ENCODE results near the gene VPS18. TPM values are rescaled to one million over a fixed set of nuclear protein-coding genes. Genes with fewer than 3 reads are reported as not detected.

VPS18 gene
- total RNA-seq, 2 donors from 2014 or later: 26.6 to 29.0 TPM

DNA sequence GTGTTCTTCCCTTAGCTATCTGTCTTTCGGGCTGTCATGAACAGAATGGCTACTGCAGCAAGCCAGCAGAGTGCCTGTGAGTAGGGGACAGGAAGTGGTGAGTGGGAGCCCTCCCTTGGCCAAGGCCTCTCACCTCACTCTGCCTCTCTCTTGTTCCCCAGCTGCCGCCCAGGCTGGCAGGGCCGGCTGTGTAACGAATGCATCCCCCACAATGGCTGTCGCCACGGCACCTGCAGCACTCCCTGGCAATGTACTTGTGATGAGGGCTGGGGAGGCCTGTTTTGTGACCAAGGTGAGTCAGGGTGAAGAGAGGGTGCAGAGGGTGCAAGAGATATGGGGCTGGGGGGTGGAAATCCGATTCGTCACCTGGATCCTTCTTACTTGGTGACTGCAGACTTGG is 37.9 kb downstream of the VPS18 start:
- no peak for DNase-seq
- WGBS, 2 experiments (ENCODE audit: insufficient coverage in 1 of 2, insufficient read length in 1 of 2): 72 to 81% methylated on average over 5 to 8 of the region's 8 CpGs
- no peak overlapping the region for H3K9ac ChIP-seq (ENCODE audit: extremely low read depth, low read length, poor library complexity, severe bottlenecking)
- H3K27me3 ChIP-seq (ENCODE audit: control insufficient read depth, insufficient read depth, low read length, poor library complexity, severe bottlenecking): peaks cover 92% of the 10 kb centered on the region
- no peak overlapping the region for H3K4me3 ChIP-seq (ENCODE audit: low read length)
- Mint-ChIP-seq H3K36me3 (ENCODE audit: low read depth) (no peaks in the 10 kb centered on the region), H3K27me3 (ENCODE audit: insufficient read depth) (peaks cover 93% of the 10 kb centered on the region), H3K4me3 (no peak overlapping the region), H3K4me1 (peaks cover 38% of the 10 kb centered on the region), H3K9me3 (no peaks in the 10 kb centered on the region), H3K27ac (no peak overlapping the region)
- no peak overlapping the region for H3K27ac ChIP-seq (ENCODE audit: low read depth, low read length)
- no peaks in the 10 kb centered on the region for H3K9me3 ChIP-seq (ENCODE audit: control insufficient read depth, low read length)
- peaks cover 5% of the 10 kb centered on the region for H3K4me1 ChIP-seq (ENCODE audit: control insufficient read depth, insufficient read depth, low read length)
- TF ChIP-seq, protein P1, sequence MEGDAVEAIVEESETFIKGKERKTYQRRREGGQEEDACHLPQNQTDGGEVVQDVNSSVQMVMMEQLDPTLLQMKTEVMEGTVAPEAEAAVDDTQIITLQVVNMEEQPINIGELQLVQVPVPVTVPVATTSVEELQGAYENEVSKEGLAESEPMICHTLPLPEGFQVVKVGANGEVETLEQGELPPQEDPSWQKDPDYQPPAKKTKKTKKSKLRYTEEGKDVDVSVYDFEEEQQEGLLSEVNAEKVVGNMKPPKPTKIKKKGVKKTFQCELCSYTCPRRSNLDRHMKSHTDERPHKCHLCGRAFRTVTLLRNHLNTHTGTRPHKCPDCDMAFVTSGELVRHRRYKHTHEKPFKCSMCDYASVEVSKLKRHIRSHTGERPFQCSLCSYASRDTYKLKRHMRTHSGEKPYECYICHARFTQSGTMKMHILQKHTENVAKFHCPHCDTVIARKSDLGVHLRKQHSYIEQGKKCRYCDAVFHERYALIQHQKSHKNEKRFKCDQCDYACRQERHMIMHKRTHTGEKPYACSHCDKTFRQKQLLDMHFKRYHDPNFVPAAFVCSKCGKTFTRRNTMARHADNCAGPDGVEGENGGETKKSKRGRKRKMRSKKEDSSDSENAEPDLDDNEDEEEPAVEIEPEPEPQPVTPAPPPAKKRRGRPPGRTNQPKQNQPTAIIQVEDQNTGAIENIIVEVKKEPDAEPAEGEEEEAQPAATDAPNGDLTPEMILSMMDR (conservative IDR thresholded peaks at IDR 0.05): no peak
- no peaks in the 10 kb centered on the region for H3K36me3 ChIP-seq (ENCODE audit: control insufficient read depth, insufficient read depth, low read length)

DNA sequence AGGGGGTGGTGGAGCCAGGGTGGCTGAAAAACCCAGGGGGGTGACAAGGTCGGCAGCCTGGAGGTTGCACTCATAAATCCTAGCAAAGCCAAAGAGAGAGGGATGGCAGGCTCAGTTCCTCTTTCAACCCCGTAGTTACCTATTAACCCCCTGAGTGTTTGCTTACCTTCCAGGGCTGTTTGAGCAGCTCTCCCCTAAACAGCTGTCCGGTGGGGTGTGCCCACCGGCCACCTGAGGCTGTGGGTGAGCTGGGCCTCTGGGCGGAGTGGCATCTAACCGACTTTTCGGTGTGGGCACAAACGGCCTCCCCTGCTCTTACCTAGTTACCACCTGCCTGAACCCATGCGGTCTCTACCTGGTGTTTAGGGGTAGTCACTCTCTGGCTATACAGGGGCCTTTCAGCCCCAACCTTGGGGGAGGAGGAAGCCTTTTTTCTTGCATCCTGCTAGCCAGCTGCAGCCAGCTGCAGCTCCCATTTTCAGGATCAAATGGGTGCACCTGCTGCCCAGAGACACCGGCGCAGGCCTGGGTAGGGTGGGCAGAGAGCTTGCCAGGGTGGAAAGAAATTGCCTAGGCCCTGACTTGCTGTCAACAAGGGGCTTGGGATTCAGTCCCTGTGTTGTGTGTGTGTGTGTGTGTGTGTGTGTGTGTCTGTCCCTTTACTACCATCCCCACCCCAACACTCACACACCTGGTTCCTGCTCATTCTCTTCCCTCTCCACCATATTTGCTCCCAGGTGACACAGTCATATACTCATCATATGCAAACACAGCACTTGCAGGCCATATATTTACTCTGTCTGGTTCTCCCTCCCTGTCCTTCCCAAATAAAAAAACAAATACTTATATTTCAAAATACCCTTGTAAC is 38.6 kb downstream of the VPS18 start:
- Histone ChIP-seq H3K27ac (ENCODE audit: low read depth, low read length) (no peak overlapping the region), H3K4me3 (ENCODE audit: low read length) (no peak overlapping the region), H3K9ac (ENCODE audit: extremely low read depth, low read length, poor library complexity, severe bottlenecking) (no peak overlapping the region), H3K36me3 (ENCODE audit: control insufficient read depth, insufficient read depth, low read length) (no peaks in the 10 kb centered on the region), H3K4me1 (ENCODE audit: control insufficient read depth, insufficient read depth, low read length) (peaks cover 5% of the 10 kb centered on the region), H3K9me3 (ENCODE audit: control insufficient read depth, low read length) (no peaks in the 10 kb centered on the region), H3K27me3 (ENCODE audit: control insufficient read depth, insufficient read depth, low read length, poor library complexity, severe bottlenecking) (peaks cover 85% of the 10 kb centered on the region)
- Mint-ChIP-seq H3K27me3 (ENCODE audit: insufficient read depth) (peaks cover 86% of the 10 kb centered on the region), H3K36me3 (ENCODE audit: low read depth) (no peaks in the 10 kb centered on the region), H3K4me1 (peaks cover 36% of the 10 kb centered on the region), H3K9me3 (no peaks in the 10 kb centered on the region), H3K4me3 (no peak overlapping the region), H3K27ac (no peak overlapping the region)
- DNase-seq: no peak
- TF ChIP-seq, protein P1 (conservative IDR thresholded peaks at IDR 0.05): no peak
- 76 to 78% methylated on average over 6 to 11 of the region's 11 CpGs for WGBS, 2 experiments (ENCODE audit: insufficient coverage in 1 of 2, insufficient read length in 1 of 2)

DNA sequence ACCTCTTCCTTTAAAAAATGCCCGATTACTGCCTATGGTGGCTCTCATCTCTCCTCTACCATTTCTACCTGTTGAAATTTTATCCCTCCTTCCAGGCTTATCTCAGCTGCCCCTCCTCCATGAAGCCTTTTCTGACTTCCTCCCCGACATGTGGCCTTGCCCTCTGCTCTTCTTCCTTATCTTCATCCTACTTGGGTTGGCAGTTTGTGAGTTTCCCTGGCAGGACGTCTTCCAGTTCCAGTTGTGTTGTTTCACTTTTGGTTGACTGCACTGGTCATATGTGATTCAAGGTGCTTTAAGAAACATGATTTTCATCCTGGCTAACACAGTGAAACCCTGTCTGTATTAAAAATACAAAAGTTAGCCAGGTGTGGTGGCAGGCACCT is 39.3 kb downstream of the VPS18 start:
- Histone ChIP-seq H3K9me3 (ENCODE audit: control insufficient read depth, low read length) (no peaks in the 10 kb centered on the region), H3K27me3 (ENCODE audit: control insufficient read depth, insufficient read depth, low read length, poor library complexity, severe bottlenecking) (peaks cover 79% of the 10 kb centered on the region), H3K27ac (ENCODE audit: low read depth, low read length) (no peak overlapping the region), H3K4me1 (ENCODE audit: control insufficient read depth, insufficient read depth, low read length) (peaks cover 5% of the 10 kb centered on the region), H3K4me3 (ENCODE audit: low read length) (no peak overlapping the region), H3K36me3 (ENCODE audit: control insufficient read depth, insufficient read depth, low read length) (no peaks in the 10 kb centered on the region), H3K9ac (ENCODE audit: extremely low read depth, low read length, poor library complexity, severe bottlenecking) (no peak overlapping the region)
- no peaks in the 10 kb centered on the region for H3K9me3 Mint-ChIP-seq
- no peak for DNase-seq
- no peak overlapping the region for H3K27ac Mint-ChIP-seq
- TF ChIP-seq, protein P1 (conservative IDR thresholded peaks at IDR 0.05): no peak
- 79 to 84% methylated on average over 3 of the region's 3 CpGs for WGBS, 2 experiments (ENCODE audit: insufficient coverage in 1 of 2, insufficient read length in 1 of 2)
- peaks cover 36% of the 10 kb centered on the region for H3K4me1 Mint-ChIP-seq
- no peak overlapping the region for H3K4me3 Mint-ChIP-seq
- no peaks in the 10 kb centered on the region for H3K36me3 Mint-ChIP-seq (ENCODE audit: low read depth)
- H3K27me3 Mint-ChIP-seq (ENCODE audit: insufficient read depth): peaks cover 84% of the 10 kb centered on the region

All from endodermal cell (in vitro differentiated cells).